ENCODE results near the gene DNAJB1.

DNA sequence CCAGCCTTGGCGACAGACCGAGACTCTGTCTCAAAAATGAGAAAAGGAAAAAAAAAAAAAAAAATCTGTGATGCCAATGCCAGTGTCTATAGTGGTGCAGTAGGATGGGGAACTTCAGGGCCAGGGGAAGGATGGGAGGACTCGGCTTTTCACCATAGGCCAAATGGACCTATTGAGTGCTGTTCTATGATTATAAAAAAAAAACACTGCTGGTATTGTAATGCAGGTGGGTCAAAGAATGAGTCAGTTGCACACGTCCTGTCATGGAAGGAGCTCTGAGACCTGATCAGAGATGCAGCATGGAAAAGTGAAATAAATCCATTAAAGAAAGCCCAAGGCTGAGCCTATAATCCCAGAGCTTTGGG is 7.0 kb downstream of the DNAJB1 start:
- TF ChIP-seq SALL1 (CRISPR knock-in tag; IDR thresholded peaks at IDR 0.05) = no peak
- TF ChIP-seq MXI1 (IDR thresholded peaks at IDR 0.05; ENCODE audit: borderline replicate concordance, low read depth, low read length) = no peak
- TF ChIP-seq FOXM1 (CRISPR knock-in tag; IDR thresholded peaks at IDR 0.05) = no peak
- no peak for TF ChIP-seq POLR2A (IDR thresholded peaks at IDR 0.05; ENCODE audit: insufficient read depth in 1 of 2, low read depth in 2 of 2, low read length in 2 of 2)
- no peak for TF ChIP-seq KDM1A (CRISPR knock-in tag; IDR thresholded peaks at IDR 0.05)
- TF ChIP-seq, protein P1, sequence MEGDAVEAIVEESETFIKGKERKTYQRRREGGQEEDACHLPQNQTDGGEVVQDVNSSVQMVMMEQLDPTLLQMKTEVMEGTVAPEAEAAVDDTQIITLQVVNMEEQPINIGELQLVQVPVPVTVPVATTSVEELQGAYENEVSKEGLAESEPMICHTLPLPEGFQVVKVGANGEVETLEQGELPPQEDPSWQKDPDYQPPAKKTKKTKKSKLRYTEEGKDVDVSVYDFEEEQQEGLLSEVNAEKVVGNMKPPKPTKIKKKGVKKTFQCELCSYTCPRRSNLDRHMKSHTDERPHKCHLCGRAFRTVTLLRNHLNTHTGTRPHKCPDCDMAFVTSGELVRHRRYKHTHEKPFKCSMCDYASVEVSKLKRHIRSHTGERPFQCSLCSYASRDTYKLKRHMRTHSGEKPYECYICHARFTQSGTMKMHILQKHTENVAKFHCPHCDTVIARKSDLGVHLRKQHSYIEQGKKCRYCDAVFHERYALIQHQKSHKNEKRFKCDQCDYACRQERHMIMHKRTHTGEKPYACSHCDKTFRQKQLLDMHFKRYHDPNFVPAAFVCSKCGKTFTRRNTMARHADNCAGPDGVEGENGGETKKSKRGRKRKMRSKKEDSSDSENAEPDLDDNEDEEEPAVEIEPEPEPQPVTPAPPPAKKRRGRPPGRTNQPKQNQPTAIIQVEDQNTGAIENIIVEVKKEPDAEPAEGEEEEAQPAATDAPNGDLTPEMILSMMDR (CRISPR knock-in tag; IDR thresholded peaks at IDR 0.05) = no peak
- TF ChIP-seq, protein P2, sequence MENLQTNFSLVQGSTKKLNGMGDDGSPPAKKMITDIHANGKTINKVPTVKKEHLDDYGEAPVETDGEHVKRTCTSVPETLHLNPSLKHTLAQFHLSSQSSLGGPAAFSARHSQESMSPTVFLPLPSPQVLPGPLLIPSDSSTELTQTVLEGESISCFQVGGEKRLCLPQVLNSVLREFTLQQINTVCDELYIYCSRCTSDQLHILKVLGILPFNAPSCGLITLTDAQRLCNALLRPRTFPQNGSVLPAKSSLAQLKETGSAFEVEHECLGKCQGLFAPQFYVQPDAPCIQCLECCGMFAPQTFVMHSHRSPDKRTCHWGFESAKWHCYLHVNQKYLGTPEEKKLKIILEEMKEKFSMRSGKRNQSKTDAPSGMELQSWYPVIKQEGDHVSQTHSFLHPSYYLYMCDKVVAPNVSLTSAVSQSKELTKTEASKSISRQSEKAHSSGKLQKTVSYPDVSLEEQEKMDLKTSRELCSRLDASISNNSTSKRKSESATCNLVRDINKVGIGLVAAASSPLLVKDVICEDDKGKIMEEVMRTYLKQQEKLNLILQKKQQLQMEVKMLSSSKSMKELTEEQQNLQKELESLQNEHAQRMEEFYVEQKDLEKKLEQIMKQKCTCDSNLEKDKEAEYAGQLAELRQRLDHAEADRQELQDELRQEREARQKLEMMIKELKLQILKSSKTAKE (CRISPR knock-in tag; IDR thresholded peaks at IDR 0.05; ENCODE audit: borderline replicate concordance) = no peak
- no peak for TF ChIP-seq MTF1 (CRISPR knock-in tag; IDR thresholded peaks at IDR 0.05)
